GM21723 (cell line): ENCODE measurements around the gene GFOD1.

Source experiments
- ATAC-seq: cut with Tn5 transposase; IDR thresholded peaks from one replicate; pipeline ENCODE4 v1.9.1; 2021; ENCODE audit warnings: mild to moderate bottlenecking, moderate library complexity; ENCODE audit not compliant: unreplicated experiment

Gene GFOD1

GRCh38 chr6:13487122-13488014 lies at the start of gene GFOD1:
Gene GFOD1, minus strand, starts transcription at chr6:13487600. Its CDS starts 710 bp downstream, at chr6:13486890.
- peak; percentile 81 for ATAC-seq

GRCh38 chr6:13536796-13537526 lies 49.6 kb upstream of the GFOD1 start:
- no peak for ATAC-seq

- ATAC-seq, result no peak
Observed at GRCh38 chr6:13535306-13535705, 47.9 kb upstream of the GFOD1 start.

- ATAC-seq, result no peak
Observed at GRCh38 chr6:13534536-13534935, 47.1 kb upstream of the GFOD1 start.

GRCh38 chr6:13531956-13532355 lies 44.6 kb upstream of the GFOD1 start:
- ATAC-seq, result no peak

GRCh38 chr6:13528777-13529343 lies 41.5 kb upstream of the GFOD1 start:
- no peak for ATAC-seq

GRCh38 chr6:13528232-13528631 lies 40.8 kb upstream of the GFOD1 start:
- no peak for ATAC-seq

- ATAC-seq, result no peak
Observed at GRCh38 chr6:13527671-13528056, 40.3 kb upstream of the GFOD1 start.

- ATAC-seq, result peak; percentile 82
Observed at GRCh38 chr6:13526727-13527670, 39.6 kb upstream of the GFOD1 start.

GRCh38 chr6:13526357-13526726 lies 38.9 kb upstream of the GFOD1 start:
- ATAC-seq, result no peak

- no peak for ATAC-seq
Observed at GRCh38 chr6:13524801-13525508, 37.6 kb upstream of the GFOD1 start.

GRCh38 chr6:13523826-13524622 lies 36.6 kb upstream of the GFOD1 start:
- no peak for ATAC-seq

GRCh38 chr6:13522656-13523055 lies 35.3 kb upstream of the GFOD1 start:
- ATAC-seq, result no peak

GRCh38 chr6:13519839-13520238 lies 32.4 kb upstream of the GFOD1 start:
- no peak for ATAC-seq

GRCh38 chr6:13517116-13517515 lies 29.7 kb upstream of the GFOD1 start:
- ATAC-seq, result no peak

GRCh38 chr6:13515912-13516311 lies 28.5 kb upstream of the GFOD1 start:
- ATAC-seq, result no peak

GRCh38 chr6:13513626-13514502 lies 26.5 kb upstream of the GFOD1 start:
- no peak for ATAC-seq

GRCh38 chr6:13512900-13513299 lies 25.5 kb upstream of the GFOD1 start:
- no peak for ATAC-seq
